Stimulated activated CD4-positive, alpha-beta T cell treated with anti-CD3 and anti-CD28 coated beads, Interleukin-2, amount 100 ng/mL, for 24 hours (primary cell): ENCODE results near the gene NPTN.
"Not testable (repeated sequence)": the region's sequence is repeated elsewhere in the genome, so short reads cannot be mapped to it uniquely, and the experiment has no call there.

Source experiments
- DNase-seq, 2 donors: peaks; one replicate each; pipeline ENCODE4 v3.0.0-alpha.2; 2020

NPTN gene

DNA sequence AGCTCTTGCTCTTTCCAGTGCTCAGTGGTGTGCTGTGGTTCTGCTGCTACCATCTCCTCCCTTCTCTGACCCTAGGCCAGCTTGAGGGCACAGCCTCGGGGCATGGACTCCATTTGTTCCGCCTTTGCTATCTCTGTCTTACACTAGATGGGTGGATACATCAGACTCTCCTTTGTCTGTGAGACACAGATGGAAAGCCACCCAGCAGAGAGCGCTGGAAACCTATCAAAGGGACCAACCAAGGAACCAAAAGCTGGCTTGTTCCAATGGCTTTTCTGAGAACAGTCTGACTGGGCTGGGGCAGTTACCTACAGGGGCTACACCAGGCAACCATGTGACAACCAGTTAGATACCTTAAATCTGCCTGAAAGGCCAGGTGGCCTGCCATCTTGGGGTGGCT, 63.8 kb downstream of the NPTN start:
- DNase-seq, result no peak

GRCh38 chr15:73568564-73569280, 64.5 kb downstream of the NPTN start:
- DNase-seq, result no peak

GRCh38 chr15:73567020-73567419, 66.2 kb downstream of the NPTN start:
- DNase-seq, result no peak

DNA sequence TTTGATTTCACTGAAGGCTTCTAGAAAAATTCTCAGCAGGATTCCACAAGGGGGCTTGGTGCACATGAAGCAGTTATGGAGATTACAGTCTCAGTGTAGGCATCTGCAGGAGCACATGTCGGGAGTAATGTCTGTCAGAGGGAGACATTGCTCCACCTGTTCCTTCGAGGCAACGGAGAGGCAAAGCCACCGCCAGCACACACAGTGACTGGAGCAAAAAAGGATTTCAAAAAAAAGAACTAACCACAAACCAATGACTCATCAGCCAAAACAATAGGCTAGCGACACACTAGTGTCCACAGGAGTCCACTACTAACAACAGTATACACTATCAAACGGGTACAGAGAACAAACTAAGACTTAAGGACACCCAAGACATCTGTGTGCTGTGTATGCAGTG, 68.9 kb downstream of the NPTN start:
- no peak for DNase-seq

- no peak for DNase-seq
Measured at GRCh38 chr15:73560501-73561117, 72.6 kb downstream of the NPTN start.

DNA sequence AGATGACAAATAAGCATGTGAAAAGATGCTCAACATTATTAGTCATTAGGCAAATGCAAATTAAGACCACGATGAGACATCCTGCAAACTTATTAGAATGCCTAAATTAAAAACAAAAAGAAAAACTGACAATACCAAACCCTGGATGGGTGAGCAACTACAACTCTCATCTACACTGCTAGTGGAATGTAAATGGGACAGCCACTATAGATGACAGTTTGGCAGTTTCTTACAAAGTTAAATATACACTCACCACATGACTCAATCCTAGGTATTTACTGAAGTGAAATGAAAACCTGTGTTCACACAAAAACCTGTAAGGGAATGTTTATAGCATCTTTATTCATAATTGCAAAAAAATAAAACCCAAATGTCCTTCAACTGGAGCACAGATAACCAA, 74.7 kb downstream of the NPTN start:
- DNase-seq, result no peak

DNA sequence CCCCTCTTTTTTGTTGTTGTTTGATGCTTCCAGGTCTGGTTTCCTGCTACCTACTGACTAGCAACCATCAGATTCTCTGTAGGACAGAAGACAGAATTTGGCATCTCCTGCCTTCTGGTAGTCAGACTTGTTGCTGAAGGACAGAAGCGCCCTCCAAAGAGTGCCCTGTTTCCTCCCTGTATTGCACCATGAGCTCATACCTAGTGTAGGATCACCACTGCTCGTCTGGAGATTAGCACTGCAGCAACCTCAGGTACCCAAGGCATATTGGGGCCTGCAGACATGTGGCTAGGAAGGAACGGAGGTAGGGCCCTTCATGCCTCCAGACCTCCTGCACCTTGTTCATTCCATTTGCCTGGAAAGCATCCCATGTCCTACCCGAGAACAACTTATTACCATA, 78.1 kb downstream of the NPTN start:
- DNase-seq, result no peak

- no peak for DNase-seq
Measured at GRCh38 chr15:73550190-73550589, 83.0 kb downstream of the NPTN start.

DNA sequence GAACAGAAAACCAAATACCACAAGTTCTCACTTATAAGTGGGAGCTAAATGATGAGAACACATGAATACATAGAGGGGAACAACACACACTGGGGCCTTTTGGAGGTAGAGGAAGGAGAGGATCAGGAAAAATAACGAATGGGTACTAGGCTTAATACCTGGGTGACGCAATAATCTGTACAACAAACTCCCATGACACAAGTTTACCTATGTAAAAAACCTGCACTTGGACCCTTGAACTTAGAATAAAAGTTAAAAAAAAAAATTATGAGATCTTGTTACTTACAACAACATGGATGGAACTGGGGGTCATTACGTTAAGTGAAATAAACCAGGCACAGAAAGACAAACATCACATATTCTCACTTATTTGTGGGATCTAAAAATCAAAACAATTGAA, 84.3 kb downstream of the NPTN start:
- not testable (repeated sequence) for DNase-seq

- DNase-seq, result no peak
Measured at GRCh38 chr15:73541479-73541878, 91.7 kb downstream of the NPTN start.

GRCh38 chr15:73540161-73540560, 93.0 kb downstream of the NPTN start:
- no peak for DNase-seq

- DNase-seq, result no peak
Measured at GRCh38 chr15:73539212-73540128, 93.7 kb downstream of the NPTN start.

DNA sequence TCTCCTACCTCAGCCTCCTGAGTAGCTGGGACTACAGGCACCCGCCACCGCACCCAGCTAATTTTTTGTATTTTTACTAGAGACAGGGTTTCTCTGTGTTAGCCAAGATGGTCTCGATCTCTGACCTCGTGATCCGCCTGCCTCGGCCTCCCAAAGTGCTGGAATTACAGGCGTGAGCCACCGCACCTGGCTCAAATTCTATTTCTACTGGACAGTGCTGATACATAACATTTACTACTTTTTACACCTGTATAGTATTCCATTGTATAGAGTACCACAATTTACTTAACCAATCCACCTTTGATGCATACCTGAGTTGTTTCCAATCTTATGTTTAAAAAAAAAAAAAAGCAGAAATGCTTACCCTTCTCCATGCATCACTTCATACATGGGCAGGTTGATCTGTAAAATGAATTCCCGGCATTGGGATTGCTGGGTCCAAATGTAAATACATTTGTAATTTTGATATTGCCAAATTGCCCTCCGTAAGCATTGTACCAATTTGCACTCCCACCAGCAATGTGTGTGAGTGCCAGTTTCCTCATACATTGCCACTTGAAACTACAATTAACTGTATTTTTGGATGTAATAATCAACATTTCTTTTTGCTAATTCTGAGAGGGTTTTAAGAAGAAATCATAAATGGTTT, 94.5 kb downstream of the NPTN start:
- no peak for DNase-seq

DNA sequence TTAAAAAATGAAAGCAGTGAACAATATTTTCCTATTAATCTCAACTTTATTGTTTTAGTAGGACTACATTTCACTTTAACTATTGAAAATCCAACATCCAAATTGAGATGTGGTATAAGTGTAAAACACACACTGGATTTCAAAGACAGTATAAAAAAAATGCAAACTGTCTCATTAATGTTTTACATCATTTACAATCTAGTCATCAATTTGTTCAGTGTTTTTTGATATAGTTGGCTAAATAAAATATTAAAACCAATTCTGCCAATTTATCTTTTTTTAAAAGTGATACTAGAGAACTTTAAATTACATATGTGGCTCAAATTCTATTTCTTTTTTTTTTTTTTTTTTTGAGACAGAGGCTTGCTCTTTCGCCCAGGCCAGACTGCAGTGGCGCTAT, 95.1 kb downstream of the NPTN start:
- no peak for DNase-seq

DNA sequence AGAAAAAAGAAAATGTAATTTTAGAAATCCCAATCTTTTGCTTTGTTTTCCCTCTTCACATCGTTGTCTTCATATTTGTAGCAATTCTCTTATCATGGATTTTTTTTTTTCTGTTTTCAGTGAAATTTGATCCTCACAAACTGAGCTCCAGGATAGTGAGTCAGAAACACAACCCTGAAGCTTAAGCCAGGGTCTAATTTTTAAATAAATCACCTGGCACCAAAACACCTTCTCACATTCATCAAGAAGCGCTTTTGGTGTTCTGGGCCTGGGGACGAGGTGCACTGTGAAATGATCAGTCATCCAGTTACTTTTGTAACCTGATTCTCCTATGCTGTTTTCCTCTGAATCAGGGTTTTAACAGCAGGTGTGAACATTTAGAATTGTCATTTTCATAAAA, 102.5 kb downstream of the NPTN start:
- DNase-seq, result no peak

DNA sequence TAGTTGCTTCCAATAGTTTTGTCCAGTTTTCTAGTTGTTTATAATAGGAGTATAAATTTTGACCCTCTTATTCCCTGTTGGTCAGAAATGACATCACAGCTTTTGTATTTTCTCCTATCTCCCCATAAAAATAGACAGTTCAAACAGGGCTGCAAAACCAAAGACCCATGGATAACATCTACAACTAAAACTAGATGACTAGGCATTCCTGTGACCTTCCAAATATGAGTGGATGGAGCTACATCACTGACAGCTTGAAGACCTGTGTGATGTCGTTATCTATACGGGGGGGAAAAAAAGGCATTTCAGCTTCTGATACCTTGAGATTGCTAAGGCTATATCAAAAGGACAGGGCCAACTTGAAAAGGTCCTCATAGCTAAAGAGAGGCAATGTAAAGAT, 105.6 kb downstream of the NPTN start:
- no peak for DNase-seq

DNA sequence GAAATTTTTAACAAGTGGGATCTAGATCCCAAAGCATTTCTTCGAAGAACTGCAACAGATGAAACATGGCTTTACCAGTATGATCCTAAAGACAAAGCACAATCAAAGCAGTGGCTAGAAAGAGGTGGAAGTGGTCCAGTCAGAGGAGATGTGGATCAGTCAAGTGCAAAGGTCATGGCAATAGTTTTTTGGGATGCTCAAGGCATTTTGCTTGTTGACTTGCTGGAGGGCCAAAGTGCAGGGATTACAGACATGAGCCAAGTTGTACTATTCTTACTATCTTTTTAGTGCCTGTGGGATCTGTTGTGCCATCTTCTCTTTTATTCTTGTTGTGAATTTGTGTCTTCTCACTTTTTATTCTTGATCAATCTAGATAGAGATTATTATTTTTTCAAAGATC, 108.3 kb downstream of the NPTN start:
- no peak for DNase-seq

DNA sequence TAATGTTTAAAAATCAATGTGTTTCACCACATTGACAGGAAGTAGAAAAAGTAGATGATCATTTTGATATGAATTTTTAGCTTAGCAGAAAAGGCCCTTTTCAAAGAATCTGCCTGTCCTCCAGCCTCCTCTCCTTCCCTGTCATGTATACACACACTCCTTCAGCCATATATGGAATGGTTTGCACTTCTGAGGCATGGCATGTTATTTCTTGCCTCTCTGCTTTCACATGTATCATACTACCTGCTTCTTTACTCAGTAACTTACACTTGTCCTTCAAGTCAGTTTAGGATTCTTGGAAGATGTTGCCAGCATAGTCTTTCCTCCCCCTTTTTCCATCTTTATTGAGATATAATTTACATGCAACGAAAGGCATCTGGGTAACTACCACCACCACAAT, 111.2 kb downstream of the NPTN start:
- no peak for DNase-seq

GRCh38 chr15:73518876-73519733, 114.1 kb downstream of the NPTN start:
- DNase-seq, result no peak

DNA sequence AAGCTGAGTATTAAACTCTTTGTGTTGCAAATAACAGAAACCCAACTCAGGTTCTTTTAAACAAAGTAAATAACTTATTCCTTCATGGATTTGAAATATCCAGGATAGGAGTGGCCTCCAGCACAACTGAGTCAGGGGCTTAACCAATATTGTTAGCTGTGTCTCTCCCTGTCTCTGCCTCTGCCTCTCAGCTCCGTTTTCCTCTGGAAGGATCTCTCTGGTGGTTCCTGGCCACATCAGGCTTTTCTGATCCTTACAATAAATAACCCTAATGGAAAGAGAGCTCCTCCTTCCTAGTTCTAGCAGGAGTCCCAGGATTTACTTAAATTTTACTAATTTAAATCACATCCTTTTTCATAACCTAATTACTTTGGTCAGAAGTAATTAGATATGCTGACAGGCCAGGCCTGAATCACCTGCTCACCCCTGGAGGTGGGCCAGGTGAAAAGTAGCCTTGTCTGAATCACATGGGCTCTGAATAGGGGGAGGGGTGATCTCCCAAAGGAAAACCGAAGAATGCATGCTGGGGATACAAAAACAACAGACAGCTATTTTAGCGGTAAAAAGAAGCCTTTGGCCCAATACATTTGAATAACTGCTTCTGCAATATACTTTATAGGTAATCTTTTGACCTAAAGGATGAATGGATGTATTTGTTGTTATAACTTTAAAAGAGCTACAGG, 114.9 kb downstream of the NPTN start:
- DNase-seq, result no peak

DNA sequence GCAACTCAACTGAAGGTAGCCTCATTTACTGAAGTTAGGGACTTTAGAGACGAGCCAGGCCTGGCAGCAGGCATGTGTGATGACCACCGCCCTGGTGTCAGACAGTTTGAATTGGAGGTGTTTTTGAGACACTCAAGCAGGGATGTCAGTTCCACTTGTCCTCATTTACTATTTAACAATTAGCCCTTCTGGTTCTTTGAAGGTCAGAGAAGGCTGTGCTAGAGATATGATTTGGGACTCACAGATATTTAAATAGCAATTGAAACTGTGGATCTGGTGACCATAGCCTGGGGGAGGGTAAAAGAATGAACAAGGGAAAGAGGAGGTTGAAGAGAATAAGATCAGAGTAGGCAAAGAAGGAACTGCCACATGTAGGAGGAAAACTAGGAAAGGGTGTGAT, 115.6 kb downstream of the NPTN start:
- no peak for DNase-seq

DNA sequence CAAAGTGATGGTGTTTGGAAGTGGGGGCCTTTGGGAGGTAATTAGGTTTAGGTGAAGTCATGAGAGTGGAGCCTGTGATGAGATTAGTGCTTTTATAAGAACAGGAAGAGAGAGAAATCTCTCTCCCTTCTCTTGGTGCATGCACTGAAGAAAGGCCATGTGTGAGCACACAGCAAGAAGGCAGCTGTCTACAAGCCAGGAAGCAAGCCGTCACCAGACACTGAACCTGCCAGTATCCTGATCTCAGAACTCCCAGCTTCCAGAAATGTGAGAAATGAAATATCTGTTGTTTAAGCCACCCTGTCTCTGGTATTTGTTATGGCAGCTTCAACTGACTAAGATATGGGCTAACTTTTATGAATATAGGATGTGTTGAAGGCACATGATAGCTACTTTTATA, 117.7 kb downstream of the NPTN start:
- DNase-seq, result no peak
